ENCODE results near the gene A2M. TPM values are rescaled to one million over a fixed set of nuclear protein-coding genes. Genes with fewer than 3 reads are reported as not detected.

Gene A2M
- total and polyA plus RNA-seq, 2 of the 13 experiments (the other 11 are each of a cell fraction or from before 2014, with no cell fraction given) = 2,807 to 6,551 TPM

DNA sequence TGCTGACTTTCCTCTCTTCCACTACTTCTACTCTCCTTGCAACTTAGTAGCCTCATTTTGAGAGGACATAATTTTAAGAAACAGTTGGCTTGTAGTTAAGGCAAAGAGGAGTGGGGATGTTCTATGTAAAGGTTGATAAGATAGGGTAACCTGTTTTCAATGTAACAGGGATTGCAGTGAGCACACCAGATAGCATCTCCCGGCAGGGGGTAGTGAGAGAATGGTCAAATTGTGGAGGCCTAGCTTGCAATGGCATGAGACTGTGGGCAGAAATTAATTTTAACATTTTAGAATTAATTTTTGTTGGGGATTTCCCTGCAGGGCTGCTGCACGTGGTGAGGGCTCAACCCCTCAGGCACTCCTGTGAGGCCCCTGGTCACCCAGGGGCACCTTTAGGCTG lies 84.9 kb downstream of the A2M start:
- in situ Hi-C loops (cut with HindIII; ENCODE audit: extremely low pct_ligation_motif_present, low pct_unique_long_range_greater_than_20kb) = loop anchor here (25.0 kb wide), 1 partner anchor 93 kb away; the partner anchor contains the start of gene M6PR
- TF ChIP-seq KLF12 (CRISPR knock-in tag; IDR thresholded peaks at IDR 0.05; ENCODE audit: borderline replicate concordance) (no peak), ZNF782 (CRISPR knock-in tag; IDR thresholded peaks at IDR 0.05; ENCODE audit: borderline replicate concordance) (no peak), HDAC1 (CRISPR knock-in tag; IDR thresholded peaks at IDR 0.05) (no peak), NFYC (CRISPR knock-in tag; IDR thresholded peaks at IDR 0.05) (no peak), KDM4B (CRISPR knock-in tag; IDR thresholded peaks at IDR 0.05) (no peak), ZFYVE20 (CRISPR knock-in tag; IDR thresholded peaks at IDR 0.05; ENCODE audit: borderline replicate concordance, low read depth) (no peak), RBM22 (optimal IDR thresholded peaks at IDR 0.05; ENCODE audit: low read length) (no peak), ZNF138 (CRISPR knock-in tag; IDR thresholded peaks at IDR 0.05; ENCODE audit: low read depth) (no peak), ZNF180 (CRISPR knock-in tag; IDR thresholded peaks at IDR 0.05; ENCODE audit: borderline replicate concordance, low read depth) (no peak), BORCS8-MEF2B (CRISPR knock-in tag; IDR thresholded peaks at IDR 0.05) (no peak)
- TF ChIP-seq, protein P1, sequence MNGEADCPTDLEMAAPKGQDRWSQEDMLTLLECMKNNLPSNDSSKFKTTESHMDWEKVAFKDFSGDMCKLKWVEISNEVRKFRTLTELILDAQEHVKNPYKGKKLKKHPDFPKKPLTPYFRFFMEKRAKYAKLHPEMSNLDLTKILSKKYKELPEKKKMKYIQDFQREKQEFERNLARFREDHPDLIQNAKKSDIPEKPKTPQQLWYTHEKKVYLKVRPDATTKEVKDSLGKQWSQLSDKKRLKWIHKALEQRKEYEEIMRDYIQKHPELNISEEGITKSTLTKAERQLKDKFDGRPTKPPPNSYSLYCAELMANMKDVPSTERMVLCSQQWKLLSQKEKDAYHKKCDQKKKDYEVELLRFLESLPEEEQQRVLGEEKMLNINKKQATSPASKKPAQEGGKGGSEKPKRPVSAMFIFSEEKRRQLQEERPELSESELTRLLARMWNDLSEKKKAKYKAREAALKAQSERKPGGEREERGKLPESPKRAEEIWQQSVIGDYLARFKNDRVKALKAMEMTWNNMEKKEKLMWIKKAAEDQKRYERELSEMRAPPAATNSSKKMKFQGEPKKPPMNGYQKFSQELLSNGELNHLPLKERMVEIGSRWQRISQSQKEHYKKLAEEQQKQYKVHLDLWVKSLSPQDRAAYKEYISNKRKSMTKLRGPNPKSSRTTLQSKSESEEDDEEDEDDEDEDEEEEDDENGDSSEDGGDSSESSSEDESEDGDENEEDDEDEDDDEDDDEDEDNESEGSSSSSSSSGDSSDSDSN (CRISPR knock-in tag; IDR thresholded peaks at IDR 0.05) = no peak
- TF ChIP-seq, protein P2, sequence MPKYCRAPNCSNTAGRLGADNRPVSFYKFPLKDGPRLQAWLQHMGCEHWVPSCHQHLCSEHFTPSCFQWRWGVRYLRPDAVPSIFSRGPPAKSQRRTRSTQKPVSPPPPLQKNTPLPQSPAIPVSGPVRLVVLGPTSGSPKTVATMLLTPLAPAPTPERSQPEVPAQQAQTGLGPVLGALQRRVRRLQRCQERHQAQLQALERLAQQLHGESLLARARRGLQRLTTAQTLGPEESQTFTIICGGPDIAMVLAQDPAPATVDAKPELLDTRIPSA (CRISPR knock-in tag; IDR thresholded peaks at IDR 0.05; ENCODE audit: borderline replicate concordance) = no peak
- TF ChIP-seq, protein P3, sequence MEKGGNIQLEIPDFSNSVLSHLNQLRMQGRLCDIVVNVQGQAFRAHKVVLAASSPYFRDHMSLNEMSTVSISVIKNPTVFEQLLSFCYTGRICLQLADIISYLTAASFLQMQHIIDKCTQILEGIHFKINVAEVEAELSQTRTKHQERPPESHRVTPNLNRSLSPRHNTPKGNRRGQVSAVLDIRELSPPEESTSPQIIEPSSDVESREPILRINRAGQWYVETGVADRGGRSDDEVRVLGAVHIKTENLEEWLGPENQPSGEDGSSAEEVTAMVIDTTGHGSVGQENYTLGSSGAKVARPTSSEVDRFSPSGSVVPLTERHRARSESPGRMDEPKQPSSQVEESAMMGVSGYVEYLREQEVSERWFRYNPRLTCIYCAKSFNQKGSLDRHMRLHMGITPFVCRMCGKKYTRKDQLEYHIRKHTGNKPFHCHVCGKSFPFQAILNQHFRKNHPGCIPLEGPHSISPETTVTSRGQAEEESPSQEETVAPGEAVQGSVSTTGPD (CRISPR knock-in tag; IDR thresholded peaks at IDR 0.05) = no peak

More for the DNA sequence above, 84.9 kb downstream of the A2M start:
- DNase-seq (ENCODE audit: low spot score) (no peak), ATAC-seq (no peak), FAIRE-seq (no peak)
- intact Hi-C loops (cut with micrococcal nuclease; ENCODE audit: unreplicated experiment) = loop anchor here (5.0 kb wide), 1 partner anchor 43 kb away; the partner anchor contains the start of gene KLRG1
- no TSS peak for BruUV-seq (replicated peaks)
- WGBS (ENCODE audit: low lambda C conversion rate) = 27% methylated on average over 2 of the region's 2 CpGs
- no peak overlapping the region for H3K4me3 ChIP-seq (replicated peaks in 1 of 3; ENCODE audit: insufficient read depth in 1 of 3, low read depth in 2 of 3, low read length in 3 of 3)
- peaks cover 18% of the 10 kb centered on the region for H3K4me1 ChIP-seq (ENCODE audit: insufficient read depth, low read length)
- no peaks in the 10 kb centered on the region for H3K79me2 ChIP-seq (ENCODE audit: insufficient read depth, low read length)
- H3K36me3 ChIP-seq (replicated peaks in 1 of 2; ENCODE audit: control insufficient read depth in 1 of 2, insufficient read depth in 2 of 2, low read length in 2 of 2) = no peaks in the 10 kb centered on the region
- H2AFZ ChIP-seq (ENCODE audit: low read length) = no peak overlapping the region
- H3K27ac ChIP-seq (ENCODE audit: extremely low read length, insufficient read depth, low read length) = no peak overlapping the region
- no peaks in the 10 kb centered on the region; a peak in 1 of 5 replicates for H3K27me3 ChIP-seq (ENCODE audit: control insufficient read depth in 1 of 2, insufficient read depth in 2 of 2, low read length in 2 of 2)
- ChIA-PET POLR2A (no interaction called here), CTCF (ENCODE audit: low intra/inter-chr PET ratio, low total read pairs) (no interaction called here)
- H3K9ac ChIP-seq (ENCODE audit: insufficient read depth, low read depth, low read length) = no peak overlapping the region
- H3K9me3 ChIP-seq (ENCODE audit: low read length) = no peaks in the 10 kb centered on the region
- H4K20me1 ChIP-seq (ENCODE audit: insufficient read depth, low read length) = no peaks in the 10 kb centered on the region
- no peak overlapping the region for H3K4me2 ChIP-seq (ENCODE audit: low read depth, low read length)

All from HepG2 (cell line).